NOMO-1 treated with dmso at 0.1 percent for 144 hours (cell line): Measurements from ENCODE around the gene CSHL1.
"Not testable (repeated sequence)": the region's sequence is repeated elsewhere in the genome, so short reads cannot be mapped to it uniquely, and the experiment has no call there.

ENCODE experiments used
- DNase-seq: peaks from one replicate; lab custom pipeline; 2025; ENCODE audit not compliant: unreplicated experiment; lab: John Stamatoyannopoulos, UW

CSHL1 gene

GRCh38 chr17:63892316-63893037, 18.6 kb downstream of the CSHL1 start:
- not testable (repeated sequence) for DNase-seq

- DNase-seq: not testable (repeated sequence)
Observed at GRCh38 chr17:63889026-63889848, 21.8 kb downstream of the CSHL1 start.

- DNase-seq: not testable (repeated sequence)
Observed at GRCh38 chr17:63885119-63885518, 25.9 kb downstream of the CSHL1 start.

- DNase-seq: not testable (repeated sequence)
Observed at GRCh38 chr17:63882626-63883126, 28.4 kb downstream of the CSHL1 start.

GRCh38 chr17:63881935-63882601, 29.0 kb downstream of the CSHL1 start, which contains the start of gene GH2:
Gene GH2, minus strand, starts transcription at chr17:63881944. Its CDS starts 143 bp downstream, at chr17:63881801.
- DNase-seq: no peak

GRCh38 chr17:63881337-63881736, 29.7 kb downstream of the CSHL1 start:
- not testable (repeated sequence) for DNase-seq

GRCh38 chr17:63880706-63881105, 30.4 kb downstream of the CSHL1 start:
- DNase-seq: no peak

GRCh38 chr17:63878413-63878812, 32.6 kb downstream of the CSHL1 start:
- not testable (repeated sequence) for DNase-seq

- DNase-seq: not testable (repeated sequence)
Observed at GRCh38 chr17:63874693-63875092, 36.4 kb downstream of the CSHL1 start.

GRCh38 chr17:63874061-63874626, 36.9 kb downstream of the CSHL1 start:
- not testable (repeated sequence) for DNase-seq

GRCh38 chr17:63873577-63873976, 37.5 kb downstream of the CSHL1 start, which contains the start of gene CSH2:
Gene CSH2, minus strand, starts transcription at chr17:63873677. Its CDS starts 63 bp downstream, at chr17:63873614.
- not testable (repeated sequence) for DNase-seq

- DNase-seq: not testable (repeated sequence)
Observed at GRCh38 chr17:63871646-63872365, 39.3 kb downstream of the CSHL1 start.

- not testable (repeated sequence) for DNase-seq
Observed at GRCh38 chr17:63870292-63870665, 40.8 kb downstream of the CSHL1 start.

- not testable (repeated sequence) for DNase-seq
Observed at GRCh38 chr17:63869491-63870291, 41.4 kb downstream of the CSHL1 start.

GRCh38 chr17:63866625-63867024, 44.4 kb downstream of the CSHL1 start:
- not testable (repeated sequence) for DNase-seq
